K562 (cell line): ENCODE results near the gene NSMCE1. TPM values are rescaled to one million over a fixed set of nuclear protein-coding genes. Genes with fewer than 3 reads are reported as not detected.
"Not testable (repeated sequence)": the region's sequence is repeated elsewhere in the genome, so short reads cannot be mapped to it uniquely, and the experiment has no call there.

ENCODE experiments used
- ATAC-seq: fragments of 200-7000 bp; cut with Tn5 transposase; 3 replicates; pipeline ENCODE4 v1.9.1; 2020; ENCODE audit warnings: moderate library complexity
- BruUV-seq: library from RNA; stranded (reverse); fragments of 400-500 nt; replicated peaks from 2 replicates; lab custom pipeline; 2021; lab: Mats Ljungman, UMichigan
- CTCF ChIA-PET: fragments of 300-600 bp; formaldehyde crosslinking; extraction: SDS; loops from one replicate; lab custom pipeline; 2021; ENCODE audit warnings: low intra/inter-chr PET ratio; lab: Yijun Ruan, JAX
- POLR2A ChIA-PET: fragments of 300-600, 350-650 bp; sonication (Branson Sonifier 250); formaldehyde crosslinking; extraction: SDS; loops from one replicate; lab custom pipeline; 2021; ENCODE audit warnings: antibody characterized with exemption, inconsistent platforms; lab: Yijun Ruan, JAX
- DNase-seq, 4 experiments: peaks; one replicate each; pipeline versions ENCODE4 v3.0.0 to v3.0.0-alpha.2; 2011 to 2018; ENCODE audit warnings: low spot score in 3 of 4, mixed read lengths in 3 of 4; ENCODE audit errors: extremely low read depth in 1 of 4
- FAIRE-seq: peaks from 2 replicates; lab custom pipeline; 2011; peaks lifted over from hg19 to GRCh38; lab: Jason Lieb, UNC
- H2AFZ ChIP-seq: 2 replicates; pipeline ENCODE4 v1.6.0; 2011; ENCODE audit warnings: low read depth, low read length, control low read depth, inconsistent platforms
- H3K27ac ChIP-seq: fragments of 200-600 bp; 3 replicates; pipeline ENCODE4 v1.8.0; 2011; ENCODE audit warnings: low read depth, mild to moderate bottlenecking, control low read depth, inconsistent platforms, low read length, moderate library complexity, mixed read lengths; ENCODE audit errors: extremely low read depth
- H3K27me3 ChIP-seq, 2 experiments: fragments of 300-600 bp in 1 of 2; 2 replicates in 1 of 2; 3 replicates in 1 of 2; pipeline versions ENCODE4 v1.6.0 to v1.8.0; 2011; ENCODE audit warnings: inconsistent platforms in 2 of 2, low read length in 2 of 2, mild to moderate bottlenecking in 1 of 2, mixed read lengths in 1 of 2, moderate library complexity in 1 of 2; ENCODE audit not compliant: control insufficient read depth in 2 of 2, insufficient read depth in 2 of 2
- H3K36me3 ChIP-seq: fragments of 300-600 bp; 3 replicates; pipeline ENCODE4 v1.8.0; 2011; ENCODE audit warnings: mild to moderate bottlenecking, low read length, inconsistent platforms; ENCODE audit not compliant: control insufficient read depth, insufficient read depth
- H3K4me1 ChIP-seq, 2 experiments: fragments of 200-600 bp in 1 of 2; replicated peaks in 1 of 2; 2 replicates in 1 of 2; 3 replicates in 1 of 2; pipeline versions ENCODE4 v1.5.1 to v1.8.0; 2011; ENCODE audit warnings: inconsistent platforms in 2 of 2, low read length in 2 of 2, mild to moderate bottlenecking in 1 of 2, mixed read lengths in 1 of 2, moderate library complexity in 1 of 2; ENCODE audit not compliant: control insufficient read depth in 2 of 2, insufficient read depth in 2 of 2
- H3K4me2 ChIP-seq: 2 replicates; pipeline ENCODE4 v1.6.1; 2011; ENCODE audit warnings: low read length, control low read depth, inconsistent platforms, mixed read lengths; ENCODE audit not compliant: insufficient read depth
- H3K4me3 ChIP-seq: fragments of 200-600 bp; sonication (generic), shearing (Covaris generic); 2 replicates; pipeline ENCODE4 v1.5.1; 2016; ENCODE audit warnings: control low read depth, inconsistent platforms
- H3K79me2 ChIP-seq: fragments of 200-600 bp; 3 replicates; pipeline ENCODE4 v1.8.0; 2011; ENCODE audit warnings: low read length, inconsistent platforms; ENCODE audit not compliant: control insufficient read depth, insufficient read depth
- H3K9ac ChIP-seq, 2 experiments: 2 replicates each; pipeline versions ENCODE4 v1.6.0 to v1.6.1; 2011; ENCODE audit warnings: low read depth in 2 of 2, low read length in 2 of 2, control low read depth in 1 of 2, inconsistent platforms in 1 of 2, mild to moderate bottlenecking in 1 of 2, mixed read lengths in 1 of 2; ENCODE audit not compliant: insufficient read depth in 1 of 2
- H3K9me1 ChIP-seq: one replicate; pipeline ENCODE4 v1.6.0; 2011; ENCODE audit warnings: inconsistent platforms, mild to moderate bottlenecking, low read length, moderate library complexity; ENCODE audit not compliant: control insufficient read depth, insufficient read depth
- H3K9me3 ChIP-seq: replicated peaks from 2 replicates; pipeline ENCODE4 v1.5.1; 2011; ENCODE audit warnings: low read depth, low read length, inconsistent platforms; ENCODE audit not compliant: control insufficient read depth, insufficient read depth
- H4K20me1 ChIP-seq: replicated peaks from 2 replicates; pipeline ENCODE4 v1.6.1; 2011; ENCODE audit warnings: low read length, inconsistent platforms, mixed read lengths; ENCODE audit not compliant: control insufficient read depth, insufficient read depth
- CBFA2T3 ChIP-seq: fragments of 450-650 bp; IDR thresholded peaks from 2 replicates; pipeline ENCODE4 v1.6.1; 2017
- ZFP30 ChIP-seq: fragments of 250-450 bp; sonication (Bioruptor Pico); IDR thresholded peaks from 2 replicates; pipeline ENCODE4 v1.8.0; 2022; ENCODE audit warnings: moderate library complexity, mild to moderate bottlenecking, inconsistent platforms, borderline replicate concordance
- WGBS: fragments of 100-300 bp; shearing (Covaris generic); methylation state at CpG from one replicate; pipeline ENCODE4 v1.1.6; 2016; ENCODE audit warnings: low coverage, mixed read lengths; ENCODE audit not compliant: insufficient coverage; ENCODE audit errors: missing lambda C conversion rate; 5-methylcytosine and 5-hydroxymethylcytosine counted together
- in situ Hi-C: fragments of 300-500 bp; cut with MboI; formaldehyde crosslinking; loops from 4 replicates; pipeline ENCODE4 v1.15.0; 2018; ENCODE audit warnings: inconsistent platforms, mixed read lengths
- intact Hi-C: fragments of 100-400 bp; cut with micrococcal nuclease; formaldehyde crosslinking; loops from 2 replicates; pipeline ENCODE4 v1.14.2; 2022
- polyA plus RNA-seq, 8 experiments: library from polyadenylated mRNA; depleted of rRNA in 4 of 8; stranded (reverse) in 5 of 8; unstranded in 3 of 8; fragments of >200 nt; fragmentation: Nextera tagmentation in 2 of 8; fragmentation: Illumina TruSeq in 1 of 8; extraction: Ambion mirVana in 2 of 8; extraction: Trizol in 1 of 8; gene quantifications; 2 replicates each; pipeline versions ENCODE4 v1.2.1 to v1.2.3, GENCODE V29; 2011 to 2014; ENCODE audit warnings: inconsistent platforms in 1 of 8, missing spikeins in 1 of 8
- total RNA-seq, 7 experiments: library from RNA; depleted of rRNA in 6 of 7; stranded (reverse); fragments of >200 nt in 6 of 7; fragmentation: Illumina TruSeq in 2 of 7; extraction: Trizol in 2 of 7; gene quantifications; 2 replicates each; pipeline versions ENCODE4 v1.2.1 to v1.2.3, GENCODE V29; 2011 to 2021; ENCODE audit warnings: low replicate concordance in 1 of 7

Gene NSMCE1
- total and polyA plus RNA-seq, 9 of the 15 experiments (the other 6 are each of a cell fraction or from before 2014, with no cell fraction given): 52.1 to 163 (median 61.5) TPM

- no TSS peak for BruUV-seq
- in situ Hi-C loops (no loop called here), intact Hi-C loops (no loop called here)
- DNase-seq: no peak
- no peaks in the 10 kb centered on the region for H3K79me2 ChIP-seq
- no peak for ATAC-seq
- H3K27ac ChIP-seq: no peak overlapping the region
- ChIA-PET POLR2A (no interaction called here), CTCF (no interaction called here)
- no peak overlapping the region for H3K4me2 ChIP-seq
- no peaks in the 10 kb centered on the region for H3K9me1 ChIP-seq
- no peak overlapping the region for H3K9ac ChIP-seq
- H3K4me3 ChIP-seq: no peak overlapping the region
- 25% methylated on average over 2 of the region's 2 CpGs for WGBS
- FAIRE-seq: no peak
- H4K20me1 ChIP-seq: 0 out of 2 replicates have a peak, but pooled peaks cover 2% of the 10 kb centered on the region
- TF ChIP-seq CBFA2T3: peak; percentile 28; the same call in 1 of the 2 replicates
- no peak for TF ChIP-seq ZFP30 (CRISPR knock-in tag)
- peaks cover 0 to 33% of the 10 kb centered on the region in 2 experiments; a peak in 4 of 5 replicates for H3K4me1 ChIP-seq
- no peaks in the 10 kb centered on the region for H3K36me3 ChIP-seq
- no peaks in the 10 kb centered on the region for H3K27me3 ChIP-seq
- no peaks in the 10 kb centered on the region for H3K9me3 ChIP-seq
- no peak overlapping the region for H2AFZ ChIP-seq
These were observed 20.5 kb downstream of the NSMCE1 start for GRCh38 chr16:27248036-27248435.

GRCh38 chr16:27247076-27247475, 21.5 kb downstream of the NSMCE1 start:
- H3K4me1 ChIP-seq: peaks cover 4 to 39% of the 10 kb centered on the region in 2 experiments; a peak in 4 of 5 replicates
- H3K9me3 ChIP-seq, H3K9me1 ChIP-seq, H3K27me3 ChIP-seq, H3K4me3 ChIP-seq, H2AFZ ChIP-seq, H3K79me2 ChIP-seq, H3K4me2 ChIP-seq, H4K20me1 ChIP-seq, ATAC-seq, intact Hi-C loops, H3K9ac ChIP-seq, BruUV-seq, CTCF ChIA-PET, DNase-seq, FAIRE-seq, H3K27ac ChIP-seq, in situ Hi-C loops, H3K36me3 ChIP-seq, POLR2A ChIA-PET: not testable (repeated sequence)
- 50% methylated on average over 1 of the region's 1 CpG for WGBS
